Activated CD4-positive, CD25-positive, alpha-beta regulatory T cell treated with anti-CD3 and anti-CD28 coated beads, Interleukin-2, amount 50 U/mL, for 72 hours (primary cell): ENCODE measurements around the gene AMZ1.

Experiments used
- DNase-seq: peaks from one replicate; pipeline ENCODE4 v3.0.0; 2021

Gene AMZ1, protein sequence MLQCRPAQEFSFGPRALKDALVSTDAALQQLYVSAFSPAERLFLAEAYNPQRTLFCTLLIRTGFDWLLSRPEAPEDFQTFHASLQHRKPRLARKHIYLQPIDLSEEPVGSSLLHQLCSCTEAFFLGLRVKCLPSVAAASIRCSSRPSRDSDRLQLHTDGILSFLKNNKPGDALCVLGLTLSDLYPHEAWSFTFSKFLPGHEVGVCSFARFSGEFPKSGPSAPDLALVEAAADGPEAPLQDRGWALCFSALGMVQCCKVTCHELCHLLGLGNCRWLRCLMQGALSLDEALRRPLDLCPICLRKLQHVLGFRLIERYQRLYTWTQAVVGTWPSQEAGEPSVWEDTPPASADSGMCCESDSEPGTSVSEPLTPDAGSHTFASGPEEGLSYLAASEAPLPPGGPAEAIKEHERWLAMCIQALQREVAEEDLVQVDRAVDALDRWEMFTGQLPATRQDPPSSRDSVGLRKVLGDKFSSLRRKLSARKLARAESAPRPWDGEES

DNA sequence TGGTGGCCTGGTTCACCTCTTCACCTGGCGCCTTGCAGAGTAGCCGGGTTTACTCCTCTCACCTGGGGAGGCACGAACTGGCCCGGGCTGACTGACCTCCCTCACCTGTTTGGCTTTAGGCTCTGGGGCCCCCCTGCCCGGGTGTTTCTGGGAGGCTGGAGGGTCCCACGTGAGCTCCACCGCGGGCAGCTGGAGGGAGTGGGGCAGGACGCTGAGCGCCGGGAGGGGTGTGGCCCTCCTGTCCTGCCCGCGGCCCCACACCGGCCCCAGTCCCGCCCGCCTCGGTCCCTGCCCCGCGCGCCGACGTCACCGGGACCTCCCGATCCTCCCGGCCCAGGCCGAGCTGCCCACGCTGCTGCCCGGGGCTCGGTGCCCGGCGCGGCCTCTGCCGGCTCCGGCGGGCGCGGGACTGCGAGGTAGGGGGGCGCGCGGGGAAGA, at the start of gene AMZ1:
Gene AMZ1, plus strand, starts transcription at position 322 of the 438 bp plus-strand sequence. CDS start 12,250 bp downstream, outside the sequence.
- no peak for DNase-seq

DNA sequence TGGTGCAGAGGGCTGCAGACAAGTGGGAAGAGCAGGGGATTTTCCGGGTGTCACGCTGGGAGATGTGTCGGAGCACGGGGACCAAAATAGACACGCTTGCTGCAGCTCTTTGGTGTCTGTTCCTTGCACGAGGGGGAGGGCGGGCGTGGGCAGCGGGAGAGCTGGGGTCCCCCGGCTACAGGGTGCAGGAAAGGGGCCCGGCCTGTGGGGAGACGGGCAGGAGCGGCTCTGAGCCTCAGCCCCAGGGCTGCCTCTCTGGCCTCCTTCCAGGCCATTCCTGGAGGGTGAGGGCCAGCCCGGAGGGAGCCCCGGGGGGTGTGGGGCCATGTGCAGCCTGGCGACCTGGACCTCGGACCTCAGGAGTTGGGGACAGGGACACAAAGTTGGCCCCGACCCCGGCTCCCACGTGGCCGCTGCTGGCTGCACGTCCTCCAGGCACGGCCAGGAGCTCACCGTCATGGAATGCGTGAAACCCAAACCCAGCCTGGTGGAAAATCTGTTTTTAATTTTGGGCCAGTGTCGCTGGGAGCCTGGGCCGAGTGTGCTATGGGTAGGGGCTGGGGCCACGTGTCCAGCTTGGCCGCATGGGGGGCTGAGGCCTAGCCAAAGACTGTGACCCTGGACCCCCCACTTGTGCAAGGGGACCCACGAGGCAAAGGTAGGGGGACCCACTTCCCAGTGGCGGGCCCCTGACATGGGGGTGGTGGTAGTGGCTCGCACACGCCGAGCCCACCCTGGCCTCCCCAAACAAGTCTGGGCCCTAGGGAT, 49.6 kb upstream of the AMZ1 start:
- DNase-seq = no peak

DNA sequence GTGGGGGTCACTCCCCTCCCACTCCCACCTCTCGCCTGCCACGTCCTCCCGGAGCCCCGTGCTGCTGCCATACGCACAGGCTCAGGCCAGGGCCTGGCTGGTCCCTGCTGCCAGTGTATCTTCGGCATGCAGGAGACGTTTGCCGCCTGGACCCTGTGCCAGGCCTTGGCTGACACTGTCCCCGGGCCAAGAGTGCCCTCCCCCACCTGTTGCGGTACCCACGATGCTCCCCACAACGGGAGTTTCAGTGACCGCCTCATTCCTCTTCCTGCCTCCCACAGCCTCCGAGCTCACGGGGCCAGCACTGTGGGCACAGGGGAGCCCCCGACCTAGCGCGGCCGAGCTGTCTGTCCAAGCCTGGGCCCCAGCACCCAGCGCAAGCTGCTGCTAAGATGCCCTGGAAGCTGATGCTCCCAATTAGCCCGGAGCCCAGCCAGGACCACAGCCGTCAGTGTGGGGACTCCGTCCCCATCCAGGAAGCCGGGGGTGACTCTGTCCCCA, 48.8 kb upstream of the AMZ1 start:
- no peak for DNase-seq

DNA sequence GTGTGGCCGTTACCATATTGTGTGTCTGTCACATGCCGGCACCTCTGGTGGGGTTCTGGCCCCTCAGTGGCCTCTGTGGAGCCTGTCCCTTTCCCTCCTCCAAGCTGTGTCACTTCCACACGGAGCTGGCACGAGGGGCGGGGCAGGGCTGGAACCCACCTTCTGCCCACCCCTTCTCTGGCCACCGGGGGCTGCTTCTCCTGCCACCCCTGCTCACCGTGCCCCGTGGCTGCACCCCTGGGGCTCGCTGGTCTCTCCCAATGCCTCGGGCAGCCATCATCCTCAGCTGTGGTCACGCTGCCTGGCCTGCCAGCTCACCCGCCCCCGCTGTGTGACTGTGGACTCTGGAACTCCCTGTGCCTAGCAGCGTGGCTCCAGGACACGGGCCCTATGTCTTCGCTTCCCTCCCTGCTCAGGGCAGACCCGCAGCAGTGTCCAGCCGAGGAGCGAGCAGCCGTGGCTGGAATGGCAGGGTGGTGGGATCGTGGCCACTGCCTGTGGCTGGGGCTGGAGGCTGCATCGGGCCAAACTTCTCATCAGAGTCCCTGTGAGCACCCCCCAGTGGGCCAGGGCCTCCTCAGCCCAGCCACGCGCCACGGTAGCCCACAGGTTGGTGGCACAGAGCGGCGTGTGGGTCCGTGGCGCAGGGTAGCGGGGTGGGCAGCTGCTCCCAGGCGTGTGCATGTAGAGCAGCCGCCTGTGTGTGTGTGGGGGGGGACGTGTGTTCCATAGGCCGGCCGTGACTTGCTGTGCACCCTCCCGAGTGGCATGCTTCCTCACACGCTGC, 48.1 kb upstream of the AMZ1 start:
- DNase-seq = no peak

DNA sequence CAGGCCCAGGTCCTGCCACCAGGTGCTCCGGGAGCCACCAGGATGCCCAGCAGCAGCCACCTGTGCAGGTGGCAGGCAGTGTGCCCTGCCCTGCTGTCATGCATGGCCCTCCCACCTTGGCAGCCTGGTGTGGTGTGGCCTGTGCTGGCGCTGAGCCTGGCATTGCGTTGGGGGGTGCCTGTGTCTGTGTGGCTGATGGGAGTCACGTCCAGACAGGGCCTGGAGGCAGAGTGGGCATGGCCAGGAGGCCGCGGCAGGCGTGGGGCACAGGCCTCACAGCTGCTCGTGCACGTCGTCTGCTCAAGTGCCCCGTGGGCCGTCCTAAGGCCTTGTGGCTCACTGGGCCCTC, 47.5 kb upstream of the AMZ1 start:
- DNase-seq = no peak

DNA sequence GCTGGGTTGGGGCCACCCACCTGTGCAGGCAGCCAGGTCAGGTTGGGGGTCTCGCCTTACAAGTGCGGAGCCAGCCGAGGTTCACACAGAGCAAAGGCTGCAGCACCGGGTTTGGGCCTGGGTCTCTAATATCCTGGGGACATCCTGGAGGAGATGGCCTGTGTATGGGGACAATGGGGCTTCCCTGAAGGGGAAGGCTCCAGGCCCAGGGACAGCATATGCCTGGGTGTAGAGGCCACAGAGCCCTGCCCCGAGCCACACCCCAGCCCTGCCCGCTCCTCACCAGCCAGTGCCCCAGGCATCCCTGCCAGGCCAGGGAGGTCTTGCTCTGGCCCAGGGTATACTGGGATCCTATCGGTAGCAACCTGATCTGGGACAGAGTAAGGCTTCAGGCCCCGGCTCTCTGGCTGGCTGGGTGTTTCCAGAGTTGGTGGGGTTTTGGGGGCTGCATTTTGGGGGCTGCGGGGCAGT, 47.1 kb upstream of the AMZ1 start:
- no peak for DNase-seq

DNA sequence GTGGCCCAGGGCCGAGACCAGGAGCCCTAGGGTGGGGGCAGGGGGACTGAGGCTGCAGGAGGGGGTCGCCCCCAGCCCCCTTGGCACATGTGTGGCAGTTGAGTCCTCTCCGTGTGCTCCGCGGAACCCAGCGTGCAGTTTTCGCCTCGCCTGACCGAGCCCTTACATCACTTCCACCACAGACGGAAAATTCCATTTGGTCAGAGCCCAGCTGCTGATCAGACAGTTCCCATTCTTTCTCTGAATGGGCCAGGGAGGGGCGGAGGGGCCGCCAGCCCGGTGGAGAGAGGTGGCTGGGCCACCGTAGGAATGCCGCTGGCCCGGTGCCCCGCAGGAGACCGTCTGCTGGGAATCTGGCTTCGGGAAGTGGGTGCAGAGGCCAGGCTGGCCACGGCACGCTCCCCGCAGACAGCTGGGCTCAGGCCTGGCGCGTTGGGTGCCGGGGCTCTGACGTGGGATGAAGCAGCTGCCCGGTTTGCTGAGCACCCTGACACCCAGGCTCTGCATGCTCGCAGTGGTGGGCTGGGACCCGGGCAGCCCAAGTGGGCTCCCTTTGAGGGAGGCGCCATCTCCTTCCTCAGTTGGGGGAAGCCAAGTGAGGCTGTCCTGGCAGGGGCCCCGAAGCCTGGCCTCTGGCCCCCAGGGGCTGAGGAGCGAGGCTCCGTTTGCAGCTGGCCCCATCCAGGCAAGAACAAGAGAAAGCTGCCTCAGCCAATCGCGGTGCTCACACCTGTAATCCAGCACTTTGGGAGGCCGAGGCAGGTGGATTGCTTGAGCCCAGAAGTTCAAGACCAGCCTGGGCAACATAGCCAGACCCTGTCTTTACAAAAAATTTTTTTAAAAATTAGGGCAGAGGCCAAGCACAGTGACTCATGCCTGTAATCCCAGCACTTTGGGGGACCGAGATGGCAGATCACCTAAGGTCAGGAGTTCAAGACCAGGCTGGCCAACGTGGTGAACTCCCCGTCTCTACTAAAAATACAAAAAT, 46.3 kb upstream of the AMZ1 start:
- no peak for DNase-seq

DNA sequence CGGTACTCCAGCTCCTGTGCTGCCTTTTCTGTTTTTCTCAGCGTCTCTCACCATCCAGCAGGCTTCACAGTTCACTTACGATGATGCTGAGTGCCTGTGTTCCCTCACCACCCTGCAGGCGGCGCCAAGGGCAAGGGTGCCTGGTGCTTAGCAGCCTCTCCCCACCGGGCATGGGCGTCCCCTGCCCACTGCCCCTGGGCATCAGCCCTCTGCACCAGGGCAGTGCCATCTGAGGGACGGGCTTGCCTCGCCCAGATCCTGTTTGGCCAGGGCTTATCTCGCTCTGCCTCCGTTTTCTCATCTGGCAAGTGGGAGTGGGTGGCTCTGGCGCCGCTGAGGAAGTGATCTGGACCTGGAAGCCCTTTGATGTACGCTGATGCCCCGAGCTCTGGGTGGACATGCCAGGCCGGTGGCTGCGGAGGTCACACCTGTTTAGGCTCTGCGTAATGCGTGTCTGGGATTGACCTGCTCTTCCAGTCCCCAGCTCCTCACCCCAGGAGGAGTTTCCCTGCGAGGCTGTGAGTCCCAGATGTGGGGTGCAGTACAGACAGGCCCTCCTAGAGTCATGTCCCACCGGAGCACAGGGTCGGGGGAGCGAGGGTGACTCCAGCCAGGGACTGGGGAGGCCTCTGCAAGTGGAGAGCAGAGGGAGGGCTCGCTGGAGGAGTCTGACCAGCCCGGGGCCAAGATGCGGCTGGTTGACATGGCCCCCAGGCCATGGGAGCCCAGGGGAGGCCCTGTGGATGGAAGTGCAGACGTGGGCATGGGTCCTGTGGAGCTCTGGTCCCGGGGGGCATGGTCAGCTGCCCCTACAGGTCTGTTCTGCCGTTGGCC, 44.4 kb upstream of the AMZ1 start:
- no peak for DNase-seq

DNA sequence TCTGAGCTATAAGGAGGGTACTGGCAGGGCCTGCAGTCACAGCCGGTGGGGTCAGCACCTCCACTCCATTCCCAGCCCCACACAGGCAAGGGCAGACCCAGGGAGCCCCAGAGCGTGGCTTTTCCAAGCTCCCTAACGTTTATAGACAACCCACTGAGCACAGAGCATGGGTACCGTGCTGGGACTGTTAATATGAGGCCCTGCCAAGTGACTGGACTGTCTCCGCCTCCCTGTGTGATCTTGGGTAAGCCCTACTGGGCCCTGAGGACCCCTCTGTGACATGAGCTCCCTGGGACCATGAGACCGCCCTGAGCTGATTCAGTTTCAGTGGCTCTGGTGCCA, 43.8 kb upstream of the AMZ1 start:
- DNase-seq = no peak

DNA sequence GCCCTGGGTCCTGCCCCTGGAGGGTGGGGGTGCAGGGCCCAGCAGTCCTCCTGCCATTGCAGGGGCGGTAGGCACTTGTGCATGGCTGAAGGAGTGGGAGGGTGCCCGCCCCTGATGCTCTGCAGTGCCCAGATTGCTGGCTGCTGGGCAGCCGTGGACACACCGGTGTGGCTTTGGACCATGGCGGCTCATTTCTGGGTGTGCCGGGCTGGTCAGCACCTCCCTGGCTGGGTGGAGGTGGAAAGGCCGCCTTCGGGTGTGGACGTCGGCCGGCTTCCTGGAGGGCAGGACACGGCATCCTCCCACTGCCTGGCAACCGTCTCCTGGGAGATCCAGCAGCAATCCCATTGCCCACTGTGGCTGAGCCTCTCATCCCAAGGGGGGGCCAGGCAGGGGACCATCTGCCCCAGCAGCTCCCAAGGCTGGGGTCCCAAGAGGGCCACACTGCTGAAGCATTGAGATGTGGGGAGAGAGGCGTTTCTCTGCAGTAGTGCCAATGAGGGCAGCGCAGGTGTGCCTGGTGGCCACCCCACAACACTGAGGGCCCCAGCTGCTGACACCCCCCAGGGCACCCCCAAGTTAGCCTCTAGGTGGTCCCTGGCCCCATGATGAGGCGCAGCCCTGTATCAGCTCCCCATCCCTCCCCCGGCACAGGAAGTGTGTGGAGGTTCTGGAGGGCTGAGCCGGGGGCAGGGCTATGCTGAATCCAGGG, 43.3 kb upstream of the AMZ1 start:
- no peak for DNase-seq

DNA sequence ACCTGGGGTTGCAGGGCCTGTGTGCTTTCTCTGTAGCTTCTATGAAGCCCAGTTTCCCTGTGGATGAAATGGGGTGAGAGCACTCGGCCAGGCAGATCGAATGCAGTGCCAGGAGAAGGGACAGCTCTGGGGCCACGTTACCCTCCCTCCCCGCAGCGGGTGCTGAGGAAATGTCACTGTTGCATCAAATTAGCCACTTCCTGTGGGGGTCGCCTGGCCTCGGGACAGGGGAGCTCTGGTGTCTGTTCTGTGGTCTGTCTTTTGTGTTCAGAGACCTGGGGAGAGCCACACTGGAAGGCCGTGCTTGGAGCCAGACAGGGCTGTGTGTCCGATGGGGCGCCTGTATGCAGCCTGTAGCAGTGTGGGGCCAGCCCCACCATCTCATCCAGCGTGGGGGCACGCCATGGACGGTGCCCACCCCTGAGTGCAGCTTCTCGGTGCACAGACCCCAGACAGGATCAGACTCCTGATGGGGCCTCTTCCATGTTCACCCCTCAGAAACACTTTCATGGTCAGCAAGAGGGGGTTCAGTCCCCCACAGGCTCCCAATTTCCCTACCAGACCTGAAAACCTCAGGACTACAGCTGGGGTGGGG, 42.6 kb upstream of the AMZ1 start:
- no peak for DNase-seq

DNA sequence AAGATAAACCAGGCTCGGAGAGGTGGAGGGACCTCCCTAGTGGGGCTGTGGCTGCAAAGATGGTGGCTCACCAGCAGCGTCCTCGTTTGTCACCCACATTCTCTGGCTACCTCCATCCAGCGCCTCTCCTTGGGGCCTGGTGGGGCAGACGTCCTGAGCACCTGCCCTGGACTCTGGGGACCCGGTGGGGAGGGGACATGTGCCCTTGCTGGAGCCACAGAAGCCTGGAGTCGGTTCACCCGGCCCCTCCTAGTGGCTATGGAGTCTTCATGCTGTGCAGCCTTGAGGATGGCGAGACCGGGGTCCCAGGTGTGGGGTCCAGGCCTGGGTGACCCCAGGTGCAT, 41.7 kb upstream of the AMZ1 start:
- no peak for DNase-seq

DNA sequence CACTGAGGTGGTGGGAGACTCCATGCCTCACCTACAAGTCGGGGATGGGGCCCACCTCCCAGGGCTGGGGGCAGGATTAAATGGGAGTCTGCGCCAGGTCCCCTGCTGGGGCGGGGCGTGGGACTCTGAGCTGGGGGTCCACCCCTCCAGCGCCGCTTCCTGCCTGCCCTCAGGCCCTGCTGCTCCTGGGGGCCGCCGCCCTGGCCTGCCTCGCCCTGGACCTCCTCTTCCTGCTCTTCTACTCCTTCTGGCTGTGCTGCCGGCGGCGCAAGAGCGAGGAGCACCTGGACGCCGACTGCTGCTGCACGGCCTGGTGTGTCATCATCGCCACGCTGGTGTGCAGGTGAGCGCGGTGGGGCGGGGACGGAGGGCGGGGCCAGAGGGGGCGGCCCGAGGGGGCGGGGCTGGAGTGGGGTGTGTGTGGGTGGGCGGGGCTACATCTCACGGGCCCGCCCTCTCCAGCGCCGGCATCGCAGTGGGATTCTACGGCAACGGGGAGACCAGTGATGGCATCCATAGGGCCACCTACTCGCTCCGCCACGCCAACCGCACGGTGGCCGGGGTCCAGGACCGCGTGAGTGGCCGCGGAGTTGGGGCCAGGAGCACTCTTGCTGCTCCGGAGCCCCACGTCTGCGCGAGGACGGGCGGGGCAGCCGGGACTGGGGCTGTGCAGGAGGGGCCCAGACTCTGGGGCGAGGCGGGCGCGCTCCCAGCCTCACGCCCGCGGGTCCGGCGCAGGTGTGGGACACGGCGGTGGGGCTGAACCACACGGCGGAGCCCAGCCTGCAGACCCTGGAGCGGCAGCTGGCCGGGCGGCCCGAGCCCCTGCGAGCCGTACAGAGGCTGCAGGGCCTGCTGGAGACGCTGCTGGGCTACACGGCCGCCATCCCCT, 41.1 kb upstream of the AMZ1 start:
- DNase-seq = no peak

DNA sequence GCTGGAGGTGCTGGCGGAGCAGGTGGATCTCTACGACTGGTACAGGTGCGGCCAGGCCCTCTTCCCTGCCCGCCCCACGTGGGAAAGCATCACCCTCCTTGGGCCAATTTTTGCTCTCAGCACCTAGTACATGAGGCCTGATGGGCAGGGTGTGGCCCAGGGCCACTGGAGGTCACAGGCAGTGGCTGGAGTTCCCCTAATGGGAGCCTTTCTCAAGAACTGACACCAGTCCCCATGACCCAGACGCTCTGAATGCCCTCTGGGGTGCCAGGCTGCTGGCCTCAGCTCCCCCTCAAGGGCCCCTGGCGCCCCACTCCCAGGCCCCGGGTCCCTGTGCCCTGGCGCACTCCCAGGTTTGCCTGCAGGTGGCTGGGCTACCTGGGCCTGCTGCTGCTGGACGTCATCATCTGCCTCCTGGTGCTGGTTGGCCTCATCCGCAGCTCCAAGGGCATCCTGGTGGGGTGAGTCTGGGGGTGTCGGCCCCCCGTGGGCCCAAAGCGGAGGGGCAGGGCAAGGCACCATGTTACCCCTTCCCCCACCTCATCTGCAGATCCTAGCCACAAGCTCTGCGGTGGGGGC, 40.3 kb upstream of the AMZ1 start:
- DNase-seq = no peak

DNA sequence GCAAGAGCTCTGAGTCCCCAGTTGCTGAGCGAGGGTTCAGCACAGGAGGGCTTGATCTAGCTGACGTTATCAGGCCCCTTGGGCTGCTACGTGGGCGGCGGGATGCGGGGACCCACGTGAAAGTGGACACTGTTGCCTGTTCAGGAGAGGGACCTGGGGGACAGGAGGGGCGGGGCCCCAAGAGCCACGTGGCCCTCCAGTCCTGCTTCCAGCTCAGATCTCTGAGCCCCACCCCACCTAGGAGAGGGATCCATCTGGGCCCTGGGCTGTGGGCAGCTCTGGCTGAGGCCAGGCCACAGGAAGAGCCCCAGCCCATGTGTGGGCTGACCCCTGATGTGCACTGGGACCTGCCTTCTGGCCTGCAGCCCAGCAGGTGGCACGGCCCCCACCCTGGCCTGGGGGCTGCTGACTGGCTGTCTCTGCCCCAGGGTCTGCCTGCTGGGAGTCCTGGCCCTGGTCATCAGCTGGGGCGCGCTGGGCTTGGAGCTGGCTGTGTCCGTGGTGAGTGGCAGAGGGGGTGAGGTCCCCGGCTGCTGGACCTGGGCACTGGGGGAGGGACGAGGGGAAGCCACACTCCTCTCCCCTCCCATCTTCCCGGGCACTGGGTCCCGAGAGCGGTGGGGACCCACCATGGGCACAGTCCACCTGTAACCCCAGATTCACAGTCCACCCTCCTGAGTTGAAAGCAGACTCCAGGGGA, 38.7 kb upstream of the AMZ1 start:
- no peak for DNase-seq

DNA sequence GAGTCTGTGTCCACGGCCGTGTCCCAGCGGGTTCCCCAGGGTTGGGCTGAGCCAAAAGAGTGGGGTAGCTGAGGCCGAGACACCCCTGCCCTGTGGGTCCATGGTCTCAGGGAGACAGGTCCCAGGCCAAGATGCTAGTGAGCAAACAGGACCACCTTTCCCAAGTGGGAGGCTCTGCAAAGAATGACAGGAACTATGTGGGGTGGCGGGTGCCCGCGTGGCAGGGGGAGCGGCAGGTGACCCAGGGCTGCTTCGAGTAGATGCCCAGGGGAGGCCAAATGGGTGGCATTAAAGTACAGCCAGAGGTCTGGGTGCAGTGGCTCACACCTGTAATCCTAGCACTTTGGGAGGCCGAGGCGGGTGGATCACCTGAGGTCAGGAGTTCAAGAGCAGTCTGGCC, 38.0 kb upstream of the AMZ1 start:
- DNase-seq = no peak

DNA sequence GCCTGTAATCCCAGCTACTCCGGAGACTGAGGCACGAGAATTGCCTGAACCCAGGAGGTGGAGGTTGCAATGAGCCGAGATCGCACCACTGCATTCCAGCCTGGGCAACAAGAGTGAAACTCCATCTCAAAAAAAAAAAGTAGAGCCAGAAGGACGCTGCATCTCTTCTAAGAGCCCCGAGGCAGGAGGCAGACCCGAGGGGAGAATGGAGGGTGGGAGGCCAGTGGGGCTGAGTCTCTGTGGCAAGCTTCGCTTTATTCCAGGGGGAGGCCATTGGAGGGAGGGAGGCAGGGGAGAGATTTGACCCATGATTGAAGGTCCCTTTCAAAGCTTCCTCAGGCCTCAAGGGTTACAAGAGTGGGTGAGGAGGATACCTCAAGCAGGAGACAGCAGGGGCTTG, 37.6 kb upstream of the AMZ1 start:
- DNase-seq = no peak

DNA sequence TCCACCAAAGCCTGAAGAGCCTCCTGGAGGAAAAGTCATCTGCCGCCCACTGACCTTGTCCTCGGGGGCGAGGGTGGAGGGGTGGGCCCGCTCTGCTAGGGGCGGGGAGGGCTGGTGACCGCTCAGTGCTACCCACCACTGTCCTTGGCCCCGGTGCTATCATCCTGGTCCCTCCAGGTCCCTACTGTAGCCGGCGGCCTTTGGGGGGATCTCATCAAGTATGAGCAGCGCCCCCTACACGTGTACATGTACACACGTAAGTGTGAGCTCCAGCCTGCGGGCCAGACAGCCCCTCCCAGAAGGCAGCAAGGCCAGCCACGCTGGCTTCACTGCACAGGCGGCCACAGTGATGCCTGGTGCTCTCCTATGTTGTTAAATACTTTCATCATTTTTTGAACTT, 36.7 kb upstream of the AMZ1 start:
- DNase-seq = no peak
